GM12872 (cell line): ENCODE data around the gene MXI1.

ENCODE experiments used
- CTCF ChIP-seq: IDR thresholded peaks from 3 replicates; pipeline ENCODE4 v1.5.1; 2011; ENCODE audit warnings: low read depth, mild to moderate bottlenecking, low read length, moderate library complexity; ENCODE audit not compliant: insufficient read depth

The MXI1 gene

GRCh38 chr10:110269374-110270318, 62.2 kb downstream of the MXI1 start:
- no peak for TF ChIP-seq CTCF

GRCh38 chr10:110273474-110273873, 66.1 kb downstream of the MXI1 start:
- TF ChIP-seq CTCF, result no peak

GRCh38 chr10:110274072-110274627, 66.7 kb downstream of the MXI1 start:
- TF ChIP-seq CTCF, result no peak

GRCh38 chr10:110274647-110275046, 67.2 kb downstream of the MXI1 start:
- no peak for TF ChIP-seq CTCF

- TF ChIP-seq CTCF, result no peak
Measured at GRCh38 chr10:110275128-110275729, 67.8 kb downstream of the MXI1 start.

GRCh38 chr10:110276603-110277002, 69.2 kb downstream of the MXI1 start:
- no peak for TF ChIP-seq CTCF

- no peak for TF ChIP-seq CTCF
Measured at GRCh38 chr10:110277591-110277990, 70.2 kb downstream of the MXI1 start.
